ENCODE data around the gene DYNC1H1.

DYNC1H1 gene

GRCh38 chr14:102007916-102008418 lies 43.6 kb downstream of the DYNC1H1 start:
- ChIA-PET POLR2A (no interaction called here), CTCF (interaction anchor here (1.0 to 1.2 kb wide), 2 partner anchors 22 to 30 kb away, joined by 3 read pairs; no protein-coding TSS in a partner anchor)
- no peaks in the 10 kb centered on the region for H3K4me1 ChIP-seq (ENCODE audit: control extremely low read depth in 1 of 4, control insufficient read depth in 4 of 4, insufficient read depth in 4 of 4, low read length in 3 of 4)
- peaks cover 35 to 96% (median 80%) of the 10 kb centered on the region in 4 experiments for H3K36me3 ChIP-seq (ENCODE audit: control insufficient read depth in 4 of 4, insufficient read depth in 4 of 4, low read length in 3 of 4)
- no peaks in the 10 kb centered on the region for H3K27me3 ChIP-seq (replicated peaks in 2 of 5; ENCODE audit: control insufficient read depth in 4 of 5, insufficient read depth in 5 of 5, low read length in 4 of 5)
- H3K27ac ChIP-seq (ENCODE audit: insufficient read depth in 1 of 2, low read depth in 1 of 2, low read length in 2 of 2, poor library complexity in 1 of 2, severe bottlenecking in 2 of 2): no peak overlapping the region
- H3K4me3 ChIP-seq (ENCODE audit: control insufficient read depth in 1 of 7, extremely low read depth in 1 of 7, insufficient read depth in 4 of 7, low read depth in 2 of 7, low read length in 6 of 7): no peak overlapping the region
- H3K9me3 ChIP-seq (ENCODE audit: control extremely low read depth in 1 of 5, control insufficient read depth in 4 of 5, insufficient read depth in 2 of 5, low read depth in 1 of 5, low read length in 4 of 5): no peaks in the 10 kb centered on the region
- 98% methylated on average over 11 of the region's 14 CpGs for WGBS (ENCODE audit: insufficient coverage)
- no peak for DNase-seq

GRCh38 chr14:102008891-102009290 lies 44.5 kb downstream of the DYNC1H1 start:
- CTCF ChIA-PET: interaction anchor here (1.0 kb wide), 1 partner anchor 23 kb away, joined by 3 read pairs; no protein-coding TSS in a partner anchor
- Histone ChIP-seq H3K9me3 (ENCODE audit: control extremely low read depth in 1 of 5, control insufficient read depth in 4 of 5, insufficient read depth in 2 of 5, low read depth in 1 of 5, low read length in 4 of 5) (no peaks in the 10 kb centered on the region), H3K36me3 (ENCODE audit: control insufficient read depth in 4 of 4, insufficient read depth in 4 of 4, low read length in 3 of 4) (peaks cover 35 to 97% (median 84%) of the 10 kb centered on the region in 4 experiments)

DNA sequence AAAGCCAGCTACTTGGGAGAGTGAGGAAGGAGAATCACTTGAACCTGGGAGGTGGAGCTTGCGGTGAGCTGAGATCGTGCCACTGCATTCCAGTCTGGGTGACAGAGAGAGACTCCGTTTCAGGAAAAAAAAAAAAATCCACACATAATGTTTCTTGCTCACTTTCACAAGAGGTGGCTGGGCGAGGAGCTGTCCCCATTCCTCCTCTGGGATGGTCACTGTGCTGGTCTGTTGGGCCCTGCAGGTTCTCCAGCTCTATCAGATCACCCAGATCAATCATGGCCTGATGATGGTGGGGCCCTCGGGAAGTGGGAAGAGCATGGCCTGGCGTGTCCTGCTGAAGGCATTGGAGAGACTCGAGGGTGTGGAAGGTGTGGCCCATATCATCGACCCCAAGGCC lies 47.3 kb downstream of the DYNC1H1 start:
- Histone ChIP-seq H3K27me3 (replicated peaks in 2 of 5; ENCODE audit: control insufficient read depth in 4 of 5, insufficient read depth in 5 of 5, low read length in 4 of 5) (no peaks in the 10 kb centered on the region), H3K36me3 (ENCODE audit: control insufficient read depth in 4 of 4, insufficient read depth in 4 of 4, low read length in 3 of 4) (peaks cover 41 to 99% (median 89%) of the 10 kb centered on the region in 4 experiments), H3K4me1 (ENCODE audit: control extremely low read depth in 1 of 4, control insufficient read depth in 4 of 4, insufficient read depth in 4 of 4, low read length in 3 of 4) (no peaks in the 10 kb centered on the region), H3K4me3 (ENCODE audit: control insufficient read depth in 1 of 7, extremely low read depth in 1 of 7, insufficient read depth in 4 of 7, low read depth in 2 of 7, low read length in 6 of 7) (no peak overlapping the region), H3K9me3 (ENCODE audit: control extremely low read depth in 1 of 5, control insufficient read depth in 4 of 5, insufficient read depth in 2 of 5, low read depth in 1 of 5, low read length in 4 of 5) (no peaks in the 10 kb centered on the region), H3K27ac (ENCODE audit: insufficient read depth in 1 of 2, low read depth in 1 of 2, low read length in 2 of 2, poor library complexity in 1 of 2, severe bottlenecking in 2 of 2) (no peak overlapping the region)
- ChIA-PET POLR2A (interaction anchor here (0.7 kb wide), 1 partner anchor 43 kb away, joined by 3 read pairs; no protein-coding TSS in a partner anchor), CTCF (interaction anchor here (0.6 to 1.1 kb wide), 3 partner anchors 34 to 297 kb away, joined by 3 to 4 read pairs (median 3); no protein-coding TSS in a partner anchor)
- 100% methylated on average over 4 of the region's 8 CpGs for WGBS (ENCODE audit: insufficient coverage)
- DNase-seq: no peak

More at GRCh38 chr14:102008891-102009290, 44.5 kb downstream of the DYNC1H1 start:
- POLR2A ChIA-PET: no interaction called here
- no peak for DNase-seq
- WGBS (ENCODE audit: insufficient coverage): 100% methylated on average over 2 of the region's 8 CpGs
- Histone ChIP-seq H3K4me3 (ENCODE audit: control insufficient read depth in 1 of 7, extremely low read depth in 1 of 7, insufficient read depth in 4 of 7, low read depth in 2 of 7, low read length in 6 of 7) (no peak overlapping the region), H3K27me3 (replicated peaks in 2 of 5; ENCODE audit: control insufficient read depth in 4 of 5, insufficient read depth in 5 of 5, low read length in 4 of 5) (no peaks in the 10 kb centered on the region), H3K27ac (ENCODE audit: insufficient read depth in 1 of 2, low read depth in 1 of 2, low read length in 2 of 2, poor library complexity in 1 of 2, severe bottlenecking in 2 of 2) (no peak overlapping the region), H3K4me1 (ENCODE audit: control extremely low read depth in 1 of 4, control insufficient read depth in 4 of 4, insufficient read depth in 4 of 4, low read length in 3 of 4) (no peaks in the 10 kb centered on the region)

GRCh38 chr14:102012336-102012735 lies 48.0 kb downstream of the DYNC1H1 start:
- WGBS (ENCODE audit: insufficient coverage): 99% methylated on average over 6 of the region's 7 CpGs
- DNase-seq: no peak
- no peaks in the 10 kb centered on the region for H3K27me3 ChIP-seq (replicated peaks in 2 of 5; ENCODE audit: control insufficient read depth in 4 of 5, insufficient read depth in 5 of 5, low read length in 4 of 5)
- H3K9me3 ChIP-seq (ENCODE audit: control extremely low read depth in 1 of 5, control insufficient read depth in 4 of 5, insufficient read depth in 2 of 5, low read depth in 1 of 5, low read length in 4 of 5): no peaks in the 10 kb centered on the region
- no peak overlapping the region for H3K4me3 ChIP-seq (ENCODE audit: control insufficient read depth in 1 of 7, extremely low read depth in 1 of 7, insufficient read depth in 4 of 7, low read depth in 2 of 7, low read length in 6 of 7)
- POLR2A ChIA-PET: no interaction called here
- no peaks in the 10 kb centered on the region for H3K4me1 ChIP-seq (ENCODE audit: control extremely low read depth in 1 of 4, control insufficient read depth in 4 of 4, insufficient read depth in 4 of 4, low read length in 3 of 4)
- peaks cover 41 to 99% (median 90%) of the 10 kb centered on the region in 4 experiments for H3K36me3 ChIP-seq (ENCODE audit: control insufficient read depth in 4 of 4, insufficient read depth in 4 of 4, low read length in 3 of 4)
- no peak overlapping the region for H3K27ac ChIP-seq (ENCODE audit: insufficient read depth in 1 of 2, low read depth in 1 of 2, low read length in 2 of 2, poor library complexity in 1 of 2, severe bottlenecking in 2 of 2)
- CTCF ChIA-PET: interaction anchor here (1.1 kb wide), 1 partner anchor 33 kb away, joined by 4 read pairs; no protein-coding TSS in a partner anchor

GRCh38 chr14:102013669-102014200 lies 49.4 kb downstream of the DYNC1H1 start:
- ChIA-PET POLR2A (interaction anchor here (0.6 kb wide), 1 partner anchor 84 kb away, joined by 4 read pairs; no protein-coding TSS in a partner anchor), CTCF (interaction anchor here (1.0 kb wide), 1 partner anchor 19 kb away, joined by 4 read pairs; no protein-coding TSS in a partner anchor)
- no peak overlapping the region for H3K4me3 ChIP-seq (ENCODE audit: control insufficient read depth in 1 of 7, extremely low read depth in 1 of 7, insufficient read depth in 4 of 7, low read depth in 2 of 7, low read length in 6 of 7)
- no peaks in the 10 kb centered on the region for H3K4me1 ChIP-seq (ENCODE audit: control extremely low read depth in 1 of 4, control insufficient read depth in 4 of 4, insufficient read depth in 4 of 4, low read length in 3 of 4)
- DNase-seq: no peak
- peaks cover 35 to 98% (median 87%) of the 10 kb centered on the region in 4 experiments for H3K36me3 ChIP-seq (ENCODE audit: control insufficient read depth in 4 of 4, insufficient read depth in 4 of 4, low read length in 3 of 4)
- no peaks in the 10 kb centered on the region for H3K9me3 ChIP-seq (ENCODE audit: control extremely low read depth in 1 of 5, control insufficient read depth in 4 of 5, insufficient read depth in 2 of 5, low read depth in 1 of 5, low read length in 4 of 5)
- 98% methylated on average over 10 of the region's 10 CpGs for WGBS (ENCODE audit: insufficient coverage)
- no peaks in the 10 kb centered on the region for H3K27me3 ChIP-seq (replicated peaks in 2 of 5; ENCODE audit: control insufficient read depth in 4 of 5, insufficient read depth in 5 of 5, low read length in 4 of 5)
- no peak overlapping the region for H3K27ac ChIP-seq (ENCODE audit: insufficient read depth in 1 of 2, low read depth in 1 of 2, low read length in 2 of 2, poor library complexity in 1 of 2, severe bottlenecking in 2 of 2)

DNA sequence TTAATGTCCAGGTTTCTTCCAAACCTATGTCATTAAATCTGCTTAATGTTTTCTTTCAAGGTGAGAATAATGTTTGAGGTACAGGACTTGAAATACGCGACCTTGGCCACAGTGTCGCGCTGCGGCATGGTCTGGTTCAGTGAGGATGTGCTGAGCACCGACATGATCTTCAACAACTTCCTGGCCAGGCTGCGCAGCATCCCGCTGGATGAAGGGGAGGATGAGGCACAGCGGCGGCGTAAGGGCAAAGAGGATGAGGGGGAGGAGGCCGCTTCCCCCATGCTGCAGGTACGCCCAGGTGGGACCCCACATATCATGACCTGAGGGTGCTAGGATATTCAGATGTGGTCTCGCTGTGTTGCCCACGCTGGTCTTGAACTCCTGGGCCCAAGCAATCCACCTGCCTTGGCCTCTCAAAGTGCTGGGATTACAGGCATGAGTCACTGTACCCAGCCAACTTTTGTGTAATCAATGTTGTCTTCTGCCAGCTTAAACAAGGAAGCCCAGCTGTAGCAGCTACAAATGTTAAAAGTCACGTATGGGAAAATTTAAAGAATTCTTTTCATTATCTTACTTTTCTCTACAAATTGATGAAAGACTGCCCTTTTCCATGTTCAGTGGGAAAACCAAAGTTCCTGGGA lies 50.8 kb downstream of the DYNC1H1 start:
- Histone ChIP-seq H3K4me3 (ENCODE audit: control insufficient read depth in 1 of 7, extremely low read depth in 1 of 7, insufficient read depth in 4 of 7, low read depth in 2 of 7, low read length in 6 of 7) (no peak overlapping the region), H3K27ac (ENCODE audit: insufficient read depth in 1 of 2, low read depth in 1 of 2, low read length in 2 of 2, poor library complexity in 1 of 2, severe bottlenecking in 2 of 2) (no peak overlapping the region), H3K9me3 (ENCODE audit: control extremely low read depth in 1 of 5, control insufficient read depth in 4 of 5, insufficient read depth in 2 of 5, low read depth in 1 of 5, low read length in 4 of 5) (no peaks in the 10 kb centered on the region), H3K4me1 (ENCODE audit: control extremely low read depth in 1 of 4, control insufficient read depth in 4 of 4, insufficient read depth in 4 of 4, low read length in 3 of 4) (no peaks in the 10 kb centered on the region), H3K27me3 (replicated peaks in 2 of 5; ENCODE audit: control insufficient read depth in 4 of 5, insufficient read depth in 5 of 5, low read length in 4 of 5) (no peaks in the 10 kb centered on the region), H3K36me3 (ENCODE audit: control insufficient read depth in 4 of 4, insufficient read depth in 4 of 4, low read length in 3 of 4) (peaks cover 28 to 98% (median 87%) of the 10 kb centered on the region in 4 experiments)
- WGBS (ENCODE audit: insufficient coverage): 98% methylated on average over 13 of the region's 16 CpGs
- ChIA-PET POLR2A (no interaction called here), CTCF (no interaction called here)
- DNase-seq: no peak

DNA sequence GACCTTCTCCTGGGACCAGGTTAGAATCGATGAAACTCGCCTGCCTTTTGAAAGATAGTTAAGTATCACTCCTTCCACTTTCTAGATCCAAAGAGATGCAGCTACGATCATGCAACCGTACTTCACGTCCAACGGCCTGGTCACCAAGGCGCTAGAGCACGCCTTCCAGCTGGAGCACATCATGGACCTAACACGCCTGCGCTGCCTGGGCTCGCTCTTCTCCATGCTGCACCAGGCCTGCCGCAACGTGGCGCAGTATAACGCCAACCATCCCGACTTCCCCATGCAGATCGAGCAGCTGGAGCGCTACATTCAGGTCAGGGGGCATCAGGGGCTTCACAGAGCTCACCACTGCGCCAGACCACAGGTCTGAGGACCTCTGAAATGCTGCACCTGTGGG lies 51.4 kb downstream of the DYNC1H1 start:
- H3K27ac ChIP-seq (ENCODE audit: insufficient read depth in 1 of 2, low read depth in 1 of 2, low read length in 2 of 2, poor library complexity in 1 of 2, severe bottlenecking in 2 of 2): no peak overlapping the region
- no peaks in the 10 kb centered on the region for H3K9me3 ChIP-seq (ENCODE audit: control extremely low read depth in 1 of 5, control insufficient read depth in 4 of 5, insufficient read depth in 2 of 5, low read depth in 1 of 5, low read length in 4 of 5)
- ChIA-PET POLR2A (no interaction called here), CTCF (interaction anchor here (1.0 kb wide), 1 partner anchor 19 kb away, joined by 4 read pairs; no protein-coding TSS in a partner anchor)
- peaks cover 23 to 98% (median 84%) of the 10 kb centered on the region in 4 experiments for H3K36me3 ChIP-seq (ENCODE audit: control insufficient read depth in 4 of 4, insufficient read depth in 4 of 4, low read length in 3 of 4)
- no peak overlapping the region for H3K4me3 ChIP-seq (ENCODE audit: control insufficient read depth in 1 of 7, extremely low read depth in 1 of 7, insufficient read depth in 4 of 7, low read depth in 2 of 7, low read length in 6 of 7)
- no peaks in the 10 kb centered on the region for H3K4me1 ChIP-seq (ENCODE audit: control extremely low read depth in 1 of 4, control insufficient read depth in 4 of 4, insufficient read depth in 4 of 4, low read length in 3 of 4)
- H3K27me3 ChIP-seq (replicated peaks in 2 of 5; ENCODE audit: control insufficient read depth in 4 of 5, insufficient read depth in 5 of 5, low read length in 4 of 5): no peaks in the 10 kb centered on the region
- whole genome bisulfite sequencing (ENCODE audit: insufficient coverage): 94% methylated on average over 12 of the region's 19 CpGs
- no peak for DNase-seq

Measured in common myeloid progenitor, CD34-positive (primary cell).